ENCODE measurements around the gene FGF13. TPM values are rescaled to one million over a fixed set of nuclear protein-coding genes. Genes with fewer than 3 reads are reported as not detected.

FGF13 gene
- total and polyA plus RNA-seq, 2 donors (not counting 1 experiment from before 2014, with no cell fraction given) = not detected

DNA sequence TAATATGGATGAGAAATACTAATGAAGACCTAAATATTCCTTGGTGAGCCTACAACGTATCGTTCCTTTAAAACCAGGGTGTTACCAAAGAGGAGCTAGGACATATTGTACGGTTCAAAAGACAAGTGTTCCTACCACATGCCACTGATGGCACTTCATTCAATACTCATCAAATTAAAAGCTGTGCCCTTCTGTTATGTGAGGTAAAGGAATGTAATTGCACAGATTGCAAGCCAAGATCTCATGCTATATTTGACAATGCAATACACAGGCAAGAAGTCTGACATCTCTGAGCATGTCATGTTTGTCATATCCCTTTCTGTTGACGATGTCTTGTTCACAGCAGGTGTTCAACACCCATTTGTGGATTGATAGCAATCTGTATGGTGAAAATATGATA lies 6.9 kb downstream of the FGF13 start:
- Histone ChIP-seq H4K20me1 (ENCODE audit: control insufficient read depth, insufficient read depth, low read length, poor library complexity, severe bottlenecking) (no peaks in the 10 kb centered on the region), H3K27ac (ENCODE audit: low read length in 2 of 2) (no peak overlapping the region), H3K36me3 (replicated peaks in 1 of 2; ENCODE audit: control extremely low read depth in 1 of 2, control insufficient read depth in 1 of 2, extremely low read depth in 1 of 2, insufficient read depth in 2 of 2, low read length in 1 of 2) (no peaks in the 10 kb centered on the region), H3K9me3 (ENCODE audit: control extremely low read depth in 1 of 3, control insufficient read depth in 2 of 3, insufficient read depth in 1 of 3, low read length in 2 of 3) (no peaks in the 10 kb centered on the region), H3K79me2 (ENCODE audit: control insufficient read depth, insufficient read depth, low read length) (no peaks in the 10 kb centered on the region), H3K9ac (ENCODE audit: low read length) (no peak overlapping the region), H2AFZ (ENCODE audit: insufficient read depth, low read depth, low read length, poor library complexity, severe bottlenecking) (no peak overlapping the region), H3K4me1 (ENCODE audit: control insufficient read depth in 2 of 2, insufficient read depth in 2 of 2, low read length in 2 of 2) (no peaks in the 10 kb centered on the region), H3K4me3 (ENCODE audit: control extremely low read depth in 1 of 5, extremely low read depth in 1 of 5, insufficient read depth in 1 of 5, low read depth in 2 of 5, low read length in 4 of 5) (no peak overlapping the region), H3K27me3 (replicated peaks in 1 of 4; ENCODE audit: control extremely low read depth in 1 of 4, control insufficient read depth in 3 of 4, insufficient read depth in 4 of 4, low read length in 3 of 4) (peaks cover 0 to 3% (median 0%) of the 10 kb centered on the region in 4 experiments), H3K4me2 (replicated peaks; ENCODE audit: low read depth, low read length, poor library complexity, severe bottlenecking) (no peak overlapping the region)
- Mint-ChIP-seq H3K27ac (no peak overlapping the region), H3K4me3 (no peak overlapping the region), H3K4me1 (no peaks in the 10 kb centered on the region), H3K9me3 (ENCODE audit: insufficient read depth) (no peaks in the 10 kb centered on the region), H3K27me3 (peaks cover 5% of the 10 kb centered on the region)
- no peak for TF ChIP-seq EZH2 (IDR thresholded peaks at IDR 0.05; ENCODE audit: borderline replicate concordance, insufficient read depth, low read depth, low read length, poor library complexity, severe bottlenecking)
- TF ChIP-seq, protein P1, sequence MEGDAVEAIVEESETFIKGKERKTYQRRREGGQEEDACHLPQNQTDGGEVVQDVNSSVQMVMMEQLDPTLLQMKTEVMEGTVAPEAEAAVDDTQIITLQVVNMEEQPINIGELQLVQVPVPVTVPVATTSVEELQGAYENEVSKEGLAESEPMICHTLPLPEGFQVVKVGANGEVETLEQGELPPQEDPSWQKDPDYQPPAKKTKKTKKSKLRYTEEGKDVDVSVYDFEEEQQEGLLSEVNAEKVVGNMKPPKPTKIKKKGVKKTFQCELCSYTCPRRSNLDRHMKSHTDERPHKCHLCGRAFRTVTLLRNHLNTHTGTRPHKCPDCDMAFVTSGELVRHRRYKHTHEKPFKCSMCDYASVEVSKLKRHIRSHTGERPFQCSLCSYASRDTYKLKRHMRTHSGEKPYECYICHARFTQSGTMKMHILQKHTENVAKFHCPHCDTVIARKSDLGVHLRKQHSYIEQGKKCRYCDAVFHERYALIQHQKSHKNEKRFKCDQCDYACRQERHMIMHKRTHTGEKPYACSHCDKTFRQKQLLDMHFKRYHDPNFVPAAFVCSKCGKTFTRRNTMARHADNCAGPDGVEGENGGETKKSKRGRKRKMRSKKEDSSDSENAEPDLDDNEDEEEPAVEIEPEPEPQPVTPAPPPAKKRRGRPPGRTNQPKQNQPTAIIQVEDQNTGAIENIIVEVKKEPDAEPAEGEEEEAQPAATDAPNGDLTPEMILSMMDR (IDR thresholded peaks at IDR 0.05) = no peak
- intact Hi-C loops (cut with micrococcal nuclease) = no loop called here
- no CpG with 5 or more reads among the region's 4 CpGs for WGBS (ENCODE audit: insufficient coverage)
- ChIA-PET POLR2A (no interaction called here), CTCF (no interaction called here)
- DNase-seq = no peak
- ATAC-seq (ENCODE audit: low read depth) = no peak

DNA sequence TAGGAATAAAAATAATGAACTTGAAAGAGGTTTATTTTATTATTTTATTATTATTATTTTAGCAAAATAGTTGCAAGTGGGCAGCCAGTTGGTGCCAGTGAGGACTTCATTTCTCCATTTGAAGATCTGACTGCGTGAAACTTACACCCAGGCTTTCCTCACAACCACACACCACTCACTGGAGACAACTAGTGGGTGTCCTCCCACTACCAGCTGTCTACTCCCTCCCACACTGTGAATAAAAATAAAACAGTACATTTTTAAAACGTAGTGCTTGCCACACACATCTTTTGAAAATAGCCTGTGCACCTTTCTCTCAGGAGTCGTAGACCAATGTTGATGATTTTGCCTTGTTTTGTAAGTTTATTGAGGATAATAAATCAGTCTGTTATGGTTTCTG lies 7.4 kb downstream of the FGF13 start:
- DNase-seq (no peak), ATAC-seq (ENCODE audit: low read depth) (no peak)
- Histone ChIP-seq H3K27me3 (replicated peaks in 1 of 4; ENCODE audit: control extremely low read depth in 1 of 4, control insufficient read depth in 3 of 4, insufficient read depth in 4 of 4, low read length in 3 of 4) (peaks cover 0 to 3% (median 0%) of the 10 kb centered on the region in 4 experiments), H3K79me2 (ENCODE audit: control insufficient read depth, insufficient read depth, low read length) (no peaks in the 10 kb centered on the region), H3K9ac (ENCODE audit: low read length) (no peak overlapping the region), H3K4me3 (ENCODE audit: control extremely low read depth in 1 of 5, extremely low read depth in 1 of 5, insufficient read depth in 1 of 5, low read depth in 2 of 5, low read length in 4 of 5) (no peak overlapping the region), H3K4me1 (ENCODE audit: control insufficient read depth in 2 of 2, insufficient read depth in 2 of 2, low read length in 2 of 2) (no peaks in the 10 kb centered on the region), H4K20me1 (ENCODE audit: control insufficient read depth, insufficient read depth, low read length, poor library complexity, severe bottlenecking) (no peaks in the 10 kb centered on the region), H3K36me3 (replicated peaks in 1 of 2; ENCODE audit: control extremely low read depth in 1 of 2, control insufficient read depth in 1 of 2, extremely low read depth in 1 of 2, insufficient read depth in 2 of 2, low read length in 1 of 2) (no peaks in the 10 kb centered on the region), H3K9me3 (ENCODE audit: control extremely low read depth in 1 of 3, control insufficient read depth in 2 of 3, insufficient read depth in 1 of 3, low read length in 2 of 3) (no peaks in the 10 kb centered on the region), H3K27ac (ENCODE audit: low read length in 2 of 2) (no peak overlapping the region), H2AFZ (ENCODE audit: insufficient read depth, low read depth, low read length, poor library complexity, severe bottlenecking) (no peak overlapping the region), H3K4me2 (replicated peaks; ENCODE audit: low read depth, low read length, poor library complexity, severe bottlenecking) (no peak overlapping the region)
- Mint-ChIP-seq H3K4me1 (no peaks in the 10 kb centered on the region), H3K27me3 (peaks cover 5% of the 10 kb centered on the region), H3K27ac (no peak overlapping the region), H3K4me3 (no peak overlapping the region), H3K9me3 (ENCODE audit: insufficient read depth) (no peaks in the 10 kb centered on the region)
- ChIA-PET CTCF (no interaction called here), POLR2A (no interaction called here)
- TF ChIP-seq EZH2 (IDR thresholded peaks at IDR 0.05; ENCODE audit: borderline replicate concordance, insufficient read depth, low read depth, low read length, poor library complexity, severe bottlenecking) = no peak
- TF ChIP-seq, protein P1 (IDR thresholded peaks at IDR 0.05) = no peak
- no CpG with 5 or more reads among the region's 3 CpGs for WGBS (ENCODE audit: insufficient coverage)
- intact Hi-C loops (cut with micrococcal nuclease) = no loop called here
